Measurements from ENCODE around the gene APMAP.

The APMAP gene

DNA sequence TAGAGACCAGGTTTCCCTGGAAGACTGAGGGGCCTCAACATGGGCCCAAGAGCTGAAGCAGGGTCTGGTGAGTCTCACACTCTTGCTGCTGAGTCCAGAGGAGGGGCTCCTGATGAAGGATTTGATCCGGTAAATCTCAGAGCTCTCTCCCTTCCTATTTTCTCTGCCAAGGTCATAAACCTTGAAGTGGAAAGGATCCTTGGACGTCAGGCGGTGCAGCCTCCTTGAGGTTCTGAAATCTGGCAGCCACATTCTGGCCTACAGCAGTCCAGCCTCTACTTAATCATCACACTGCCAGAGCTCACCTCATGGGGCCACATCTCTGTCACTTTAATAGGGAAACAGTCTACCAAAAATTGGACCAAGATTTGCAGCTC is 41.4 kb upstream of the APMAP start:
- H3K27me3 ChIP-seq (ENCODE audit: low read length): no peaks in the 10 kb centered on the region
- H3K9me3 ChIP-seq (ENCODE audit: insufficient read depth, low read length): no peaks in the 10 kb centered on the region
- no peak overlapping the region for H3K4me3 ChIP-seq (ENCODE audit: insufficient read depth, low read length, poor library complexity, severe bottlenecking)
- no peaks in the 10 kb centered on the region for H3F3A ChIP-seq (ENCODE audit: insufficient read depth)
- H2AFZ ChIP-seq (ENCODE audit: low read depth, low read length, severe bottlenecking): no peak overlapping the region
- H3K9me2 ChIP-seq (replicated peaks; ENCODE audit: insufficient read depth, low read length): no peaks in the 10 kb centered on the region
- H3K79me2 ChIP-seq (ENCODE audit: insufficient read depth, low read length): no peaks in the 10 kb centered on the region
- H3K4me2 ChIP-seq (ENCODE audit: low read depth, low read length, poor library complexity, severe bottlenecking): no peak overlapping the region
- no peak overlapping the region for H3K27ac ChIP-seq (ENCODE audit: low read depth, low read length)
- H3K36me3 ChIP-seq (ENCODE audit: low read length): no peaks in the 10 kb centered on the region
- TF ChIP-seq EZH2phosphoT487 (conservative IDR thresholded peaks at IDR 0.05; ENCODE audit: low read length): no peak
- TF ChIP-seq CTCF (IDR thresholded peaks at IDR 0.05; ENCODE audit: insufficient read depth, low read length, poor library complexity, severe bottlenecking): no peak
- no peaks in the 10 kb centered on the region for H4K20me1 ChIP-seq (ENCODE audit: low read depth, low read length)
- H3K9ac ChIP-seq (ENCODE audit: low read length): no peak overlapping the region

DNA sequence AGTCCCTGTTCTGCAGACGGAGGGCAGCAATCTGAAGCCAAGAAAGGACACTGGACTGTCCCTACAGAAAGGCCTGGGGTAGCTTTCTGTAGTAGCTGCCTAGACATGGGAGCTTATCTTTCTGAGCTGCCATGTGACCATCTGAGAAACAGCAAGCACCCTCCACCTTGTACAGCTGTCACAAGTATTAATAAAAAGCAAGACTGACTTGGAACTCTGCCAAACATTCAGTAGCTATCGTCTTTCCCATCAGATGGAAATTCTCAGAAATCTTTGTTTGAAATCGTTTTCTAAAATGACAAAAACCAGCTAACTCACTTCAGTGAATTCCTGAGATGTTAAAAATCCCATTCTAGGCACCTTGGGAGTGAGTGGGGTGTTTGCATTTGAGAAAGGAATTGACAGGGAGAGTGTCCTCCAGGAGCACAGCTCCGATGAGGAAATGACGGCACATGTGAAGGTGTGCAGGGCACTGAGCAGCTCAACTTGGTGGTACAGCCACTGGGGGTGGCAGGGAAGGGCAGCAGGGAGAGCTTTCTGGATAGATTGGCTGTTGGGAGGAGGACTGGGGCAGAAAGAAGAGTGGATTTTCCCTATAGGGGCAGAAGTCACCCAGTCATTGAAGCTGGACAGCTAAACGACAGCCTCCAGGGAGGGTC is 40.8 kb upstream of the APMAP start:
- Histone ChIP-seq H4K20me1 (ENCODE audit: low read depth, low read length) (no peaks in the 10 kb centered on the region), H3K4me3 (ENCODE audit: insufficient read depth, low read length, poor library complexity, severe bottlenecking) (no peak overlapping the region), H2AFZ (ENCODE audit: low read depth, low read length, severe bottlenecking) (no peak overlapping the region), H3K9me3 (ENCODE audit: insufficient read depth, low read length) (no peaks in the 10 kb centered on the region), H3F3A (ENCODE audit: insufficient read depth) (no peaks in the 10 kb centered on the region), H3K79me2 (ENCODE audit: insufficient read depth, low read length) (no peaks in the 10 kb centered on the region), H3K27me3 (ENCODE audit: low read length) (no peaks in the 10 kb centered on the region), H3K9me2 (replicated peaks; ENCODE audit: insufficient read depth, low read length) (no peaks in the 10 kb centered on the region), H3K9ac (ENCODE audit: low read length) (no peak overlapping the region), H3K4me2 (ENCODE audit: low read depth, low read length, poor library complexity, severe bottlenecking) (no peak overlapping the region), H3K36me3 (ENCODE audit: low read length) (no peaks in the 10 kb centered on the region), H3K27ac (ENCODE audit: low read depth, low read length) (no peak overlapping the region)
- no peak for TF ChIP-seq EZH2phosphoT487 (conservative IDR thresholded peaks at IDR 0.05; ENCODE audit: low read length)

DNA sequence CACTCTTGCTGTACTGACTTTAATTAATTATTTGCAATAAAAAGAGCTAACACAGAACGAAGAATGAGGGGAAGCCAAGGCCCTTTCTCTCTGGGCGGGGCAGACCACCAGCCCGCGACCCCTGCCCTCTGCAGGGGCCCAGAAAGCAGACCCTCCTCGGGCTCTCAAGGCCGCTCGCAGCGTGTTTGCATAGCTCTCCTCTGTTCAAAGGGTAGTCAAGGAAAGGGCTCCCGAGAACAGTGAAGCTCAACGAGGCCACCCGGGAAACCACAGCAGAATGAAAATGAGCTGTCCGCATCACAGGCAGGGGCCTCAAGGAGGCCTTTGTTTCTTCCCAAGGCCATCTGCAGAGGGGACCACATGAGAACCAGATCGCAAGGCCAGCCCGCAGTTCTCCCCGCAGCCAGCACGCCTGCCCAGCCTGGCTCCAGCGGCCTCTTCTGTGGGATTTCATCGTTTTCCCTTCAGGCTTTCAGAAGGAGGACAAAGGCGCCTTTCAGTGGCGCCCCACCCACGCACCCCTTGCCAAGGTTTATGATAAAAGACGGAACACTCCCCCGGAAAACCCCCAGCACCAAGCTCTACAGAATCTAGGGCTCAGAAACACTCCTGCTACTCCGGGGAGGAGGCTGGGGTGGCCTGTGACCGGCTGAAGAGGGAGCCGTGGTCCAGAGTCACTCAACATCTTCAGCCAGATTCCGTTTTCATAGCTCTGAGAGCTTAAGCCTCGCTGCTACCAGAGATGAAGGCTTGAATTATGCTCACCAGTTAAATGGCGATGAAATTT is 40.1 kb upstream of the APMAP start:
- Histone ChIP-seq H3K27ac (ENCODE audit: low read depth, low read length) (no peak overlapping the region), H3K79me2 (ENCODE audit: insufficient read depth, low read length) (no peaks in the 10 kb centered on the region), H3K27me3 (ENCODE audit: low read length) (no peaks in the 10 kb centered on the region), H3K9ac (ENCODE audit: low read length) (no peak overlapping the region), H3K9me2 (replicated peaks; ENCODE audit: insufficient read depth, low read length) (no peaks in the 10 kb centered on the region), H2AFZ (ENCODE audit: low read depth, low read length, severe bottlenecking) (no peak overlapping the region), H3K36me3 (ENCODE audit: low read length) (no peaks in the 10 kb centered on the region), H3K4me2 (ENCODE audit: low read depth, low read length, poor library complexity, severe bottlenecking) (no peak overlapping the region), H3K9me3 (ENCODE audit: insufficient read depth, low read length) (no peaks in the 10 kb centered on the region), H3F3A (ENCODE audit: insufficient read depth) (no peaks in the 10 kb centered on the region), H3K4me3 (ENCODE audit: insufficient read depth, low read length, poor library complexity, severe bottlenecking) (no peak overlapping the region), H4K20me1 (ENCODE audit: low read depth, low read length) (no peaks in the 10 kb centered on the region)
- TF ChIP-seq CTCF (IDR thresholded peaks at IDR 0.05; ENCODE audit: insufficient read depth, low read length, poor library complexity, severe bottlenecking) (no peak), EZH2phosphoT487 (conservative IDR thresholded peaks at IDR 0.05; ENCODE audit: low read length) (no peak)

DNA sequence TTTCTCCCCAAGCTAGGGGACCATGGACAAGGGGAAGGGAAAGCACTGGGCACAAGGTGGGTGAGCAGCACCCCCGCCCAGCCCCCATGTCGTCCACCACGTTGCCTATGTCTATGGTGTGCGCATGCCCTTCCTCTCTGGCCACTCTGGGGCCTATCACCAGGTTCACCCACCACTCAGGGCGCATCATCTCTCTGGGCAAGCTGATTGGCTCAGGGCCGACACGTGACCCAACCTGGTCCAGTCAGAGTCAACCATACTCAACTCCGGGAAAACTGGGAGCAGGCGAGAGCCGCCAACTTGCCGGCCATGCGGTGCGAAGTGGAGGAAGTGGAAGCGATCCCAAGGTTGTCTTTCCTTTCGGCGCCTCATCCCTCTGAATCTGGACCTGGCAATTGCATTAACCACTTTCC is 39.5 kb upstream of the APMAP start:
- TF ChIP-seq CTCF (IDR thresholded peaks at IDR 0.05; ENCODE audit: insufficient read depth, low read length, poor library complexity, severe bottlenecking) (no peak), EZH2phosphoT487 (conservative IDR thresholded peaks at IDR 0.05; ENCODE audit: low read length) (no peak)

More for the DNA sequence above, 39.5 kb upstream of the APMAP start:
- Histone ChIP-seq H3K36me3 (ENCODE audit: low read length) (no peaks in the 10 kb centered on the region), H3K27ac (ENCODE audit: low read depth, low read length) (no peak overlapping the region), H3K4me2 (ENCODE audit: low read depth, low read length, poor library complexity, severe bottlenecking) (no peak overlapping the region), H3F3A (ENCODE audit: insufficient read depth) (no peaks in the 10 kb centered on the region), H3K9me2 (replicated peaks; ENCODE audit: insufficient read depth, low read length) (no peaks in the 10 kb centered on the region), H3K9me3 (ENCODE audit: insufficient read depth, low read length) (no peaks in the 10 kb centered on the region), H4K20me1 (ENCODE audit: low read depth, low read length) (no peaks in the 10 kb centered on the region), H3K27me3 (ENCODE audit: low read length) (no peaks in the 10 kb centered on the region), H3K4me3 (ENCODE audit: insufficient read depth, low read length, poor library complexity, severe bottlenecking) (no peak overlapping the region), H3K79me2 (ENCODE audit: insufficient read depth, low read length) (no peaks in the 10 kb centered on the region), H2AFZ (ENCODE audit: low read depth, low read length, severe bottlenecking) (no peak overlapping the region), H3K9ac (ENCODE audit: low read length) (no peak overlapping the region)
